NCI-H82 (cell line): ENCODE results near the gene OGFOD1.

Source experiments
- DNase-seq: peaks from one replicate; lab custom pipeline; 2025; lab: John Stamatoyannopoulos, UW

The OGFOD1 gene

GRCh38 chr16:56450986-56451752 lies at the start of gene OGFOD1, which contains the start of gene NUDT21:
TSS of gene OGFOD1 (plus strand) at chr16:56451554. CDS start at chr16:56451613, 59 bp downstream.
TSS of gene NUDT21 (minus strand) at chr16:56451332. CDS start at chr16:56451202, 130 bp downstream.
- peak; percentile 98 for DNase-seq

- DNase-seq = no peak
Observed at GRCh38 chr16:56405977-56406672, 45.2 kb upstream of the OGFOD1 start.

GRCh38 chr16:56408379-56409098 lies 42.8 kb upstream of the OGFOD1 start:
- DNase-seq = no peak

GRCh38 chr16:56409195-56409594 lies 42.2 kb upstream of the OGFOD1 start:
- no peak for DNase-seq

GRCh38 chr16:56411123-56411522 lies 40.2 kb upstream of the OGFOD1 start:
- DNase-seq = no peak

GRCh38 chr16:56411624-56412023 lies 39.7 kb upstream of the OGFOD1 start:
- no peak for DNase-seq

- DNase-seq = no peak
Observed at GRCh38 chr16:56413381-56413780, 38.0 kb upstream of the OGFOD1 start.

GRCh38 chr16:56414366-56414765 lies 37.0 kb upstream of the OGFOD1 start:
- DNase-seq = no peak

- no peak for DNase-seq
Observed at GRCh38 chr16:56415875-56416274, 35.5 kb upstream of the OGFOD1 start.

- no peak for DNase-seq
Observed at GRCh38 chr16:56417138-56417537, 34.2 kb upstream of the OGFOD1 start.

- DNase-seq = no peak
Observed at GRCh38 chr16:56419740-56420548, 31.4 kb upstream of the OGFOD1 start.

GRCh38 chr16:56420613-56421012 lies 30.7 kb upstream of the OGFOD1 start:
- no peak for DNase-seq

GRCh38 chr16:56421313-56421712 lies 30.0 kb upstream of the OGFOD1 start:
- no peak for DNase-seq

- DNase-seq = no peak
Observed at GRCh38 chr16:56421976-56422669, 29.2 kb upstream of the OGFOD1 start.

- no peak for DNase-seq
Observed at GRCh38 chr16:56422896-56423441, 28.4 kb upstream of the OGFOD1 start.

GRCh38 chr16:56423584-56424403 lies 27.6 kb upstream of the OGFOD1 start:
- DNase-seq = peak; percentile 31

- DNase-seq = peak; percentile 37
Observed at GRCh38 chr16:56424404-56424764, 27.0 kb upstream of the OGFOD1 start.

- peak; percentile 51 for DNase-seq
Observed at GRCh38 chr16:56424791-56425438, 26.4 kb upstream of the OGFOD1 start.

GRCh38 chr16:56425439-56425832 lies 25.9 kb upstream of the OGFOD1 start, which contains the start of gene AMFR:
TSS of gene AMFR (minus strand) at chr16:56425545. CDS start at chr16:56425327, 218 bp downstream.
- peak; percentile 78 for DNase-seq
